H7 (cell line): ENCODE data around the gene NMNAT1. TPM values are rescaled to one million over a fixed set of nuclear protein-coding genes. Genes with fewer than 3 reads are reported as not detected.
"Not testable (repeated sequence)": the region's sequence is repeated elsewhere in the genome, so short reads cannot be mapped to it uniquely, and the experiment has no call there.

Source experiments
- DNase-seq: peaks from one replicate; pipeline ENCODE4 v3.0.0; 2012
- H3K27me3 ChIP-seq: 2 replicates; pipeline ENCODE4 v1.6.0; 2011; ENCODE audit warnings: mild to moderate bottlenecking, low read length; ENCODE audit not compliant: control insufficient read depth, insufficient read depth
- H3K36me3 ChIP-seq: replicated peaks from 2 replicates; pipeline ENCODE4 v1.5.1; 2011; ENCODE audit warnings: low read length; ENCODE audit not compliant: control insufficient read depth, insufficient read depth
- H3K4me3 ChIP-seq: 2 replicates; pipeline ENCODE4 v1.5.1; 2011; ENCODE audit warnings: low read depth, mild to moderate bottlenecking, control low read depth, low read length, moderate library complexity; ENCODE audit not compliant: insufficient read depth
- total RNA-seq: library from RNA; depleted of rRNA; stranded (reverse); fragments of >200 nt; shearing (Covaris generic); gene quantifications from 2 replicates; pipeline ENCODE4 v1.2.3, GENCODE V29; 2014

The NMNAT1 gene
- total RNA-seq, 1 experiment from 2014 or later, result 6.4 TPM

DNA sequence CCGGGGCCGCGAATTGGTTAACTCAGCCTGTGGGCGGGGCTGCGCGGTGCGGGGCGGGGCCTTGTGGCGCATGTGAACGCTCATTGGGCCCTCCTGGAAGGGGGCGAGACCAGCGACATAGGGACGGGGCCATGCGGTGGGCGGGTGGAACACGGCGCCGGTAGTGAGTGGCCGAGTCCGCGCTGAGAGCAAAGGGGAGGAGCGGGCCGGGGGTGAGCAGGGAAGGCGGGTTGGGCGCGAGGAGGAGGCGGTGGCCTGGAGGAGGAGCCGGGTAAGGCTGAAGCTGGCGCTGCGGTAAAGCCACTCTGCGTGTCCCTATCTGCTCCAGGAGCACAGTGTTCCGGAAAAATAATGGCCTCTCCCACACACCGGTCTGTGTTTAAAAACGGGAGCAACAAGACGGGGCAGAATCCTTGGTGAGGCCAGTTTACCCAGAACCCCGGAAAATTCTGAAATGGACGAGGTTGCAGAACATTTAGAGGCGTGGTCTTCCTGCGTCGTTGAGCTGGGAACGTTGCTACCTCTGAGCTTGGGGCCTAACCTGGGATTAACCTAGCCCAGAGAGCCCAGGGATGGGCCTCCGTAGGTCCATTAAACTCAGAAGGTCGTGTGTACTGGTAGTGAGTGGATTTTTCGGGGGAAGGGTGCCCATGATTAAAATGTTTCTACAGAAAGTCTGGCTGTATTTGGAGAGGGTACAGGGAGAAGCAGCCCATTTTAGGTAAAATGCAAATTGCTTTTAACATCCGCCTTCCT is 32.7 kb upstream of the NMNAT1 start:
- peak; percentile 99 for DNase-seq
- H3K27me3 ChIP-seq, result no peaks in the 10 kb centered on the region
- peak overlapping the region; percentile 82 for H3K4me3 ChIP-seq
- H3K36me3 ChIP-seq, result no peaks in the 10 kb centered on the region

DNA sequence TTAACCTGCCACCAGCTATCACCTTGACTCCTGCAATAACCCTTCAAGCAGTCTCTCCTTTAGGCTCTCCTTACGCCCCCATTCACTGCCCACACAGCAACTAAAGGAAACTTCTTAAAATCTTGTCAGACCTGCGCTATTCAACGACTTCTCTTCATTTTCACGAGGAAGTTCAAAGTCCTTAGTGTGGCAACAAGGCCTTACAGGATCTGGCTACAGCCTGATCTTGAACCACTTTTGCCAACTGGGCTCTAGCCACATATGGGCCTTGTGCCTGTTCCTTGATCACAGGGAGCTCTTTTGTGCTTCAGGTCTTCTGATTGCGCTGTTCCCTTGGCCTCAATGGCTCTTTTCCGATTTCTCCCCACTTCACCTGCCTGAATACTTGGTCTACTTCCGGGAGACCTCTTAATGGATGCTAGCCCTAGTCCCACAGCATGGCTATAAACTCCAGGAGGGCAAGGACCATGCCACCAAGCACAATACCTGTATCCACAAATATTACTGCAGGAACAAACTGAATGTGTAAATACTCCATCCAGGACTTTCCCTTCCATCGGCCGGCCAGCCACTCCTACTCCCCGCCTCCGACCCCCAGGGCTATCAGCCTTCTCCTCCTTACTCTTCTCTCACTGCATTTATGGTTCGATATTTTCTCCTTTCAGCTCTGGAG is 30.9 kb upstream of the NMNAT1 start:
- no peak for DNase-seq
- Histone ChIP-seq H3K27me3 (no peaks in the 10 kb centered on the region), H3K36me3 (no peaks in the 10 kb centered on the region), H3K4me3 (no peak overlapping the region)

DNA sequence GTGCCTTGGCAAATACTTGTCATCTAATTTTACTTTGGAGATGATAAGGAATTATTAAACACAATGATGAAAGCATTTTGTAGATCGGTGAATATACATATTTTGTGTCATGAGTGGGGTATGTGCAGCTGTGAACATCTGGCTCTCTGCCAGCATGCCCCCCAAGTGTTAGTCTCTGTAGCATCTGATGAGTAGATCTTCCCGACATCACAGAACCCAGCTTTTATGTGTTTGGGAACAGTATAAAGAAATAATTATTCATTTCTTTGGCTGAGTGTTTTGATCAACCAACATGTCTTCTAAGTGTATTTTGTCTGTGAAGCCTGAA is 28.7 kb upstream of the NMNAT1 start:
- no peak for DNase-seq
- Histone ChIP-seq H3K36me3 (no peaks in the 10 kb centered on the region), H3K4me3 (no peak overlapping the region), H3K27me3 (no peaks in the 10 kb centered on the region)

DNA sequence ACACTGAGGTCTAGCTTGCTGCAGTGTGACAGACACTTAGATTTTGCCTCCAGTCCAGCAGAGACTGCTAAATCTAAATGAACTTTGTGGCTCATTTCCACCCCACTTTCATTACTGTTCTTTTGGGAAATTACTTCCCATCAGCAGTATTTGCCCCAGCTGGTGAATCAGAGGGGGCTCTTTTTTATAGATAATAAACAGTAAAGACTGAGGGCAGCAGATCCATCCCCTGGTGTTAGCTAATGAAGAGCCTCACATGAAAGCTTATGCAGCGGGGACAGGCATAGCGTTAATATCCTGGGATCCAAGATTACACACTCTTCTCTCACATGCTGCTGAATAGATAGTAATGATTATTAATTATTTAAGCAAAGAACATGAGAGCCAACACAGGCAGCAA is 26.8 kb upstream of the NMNAT1 start:
- H3K4me3 ChIP-seq, result no peak overlapping the region

DNA sequence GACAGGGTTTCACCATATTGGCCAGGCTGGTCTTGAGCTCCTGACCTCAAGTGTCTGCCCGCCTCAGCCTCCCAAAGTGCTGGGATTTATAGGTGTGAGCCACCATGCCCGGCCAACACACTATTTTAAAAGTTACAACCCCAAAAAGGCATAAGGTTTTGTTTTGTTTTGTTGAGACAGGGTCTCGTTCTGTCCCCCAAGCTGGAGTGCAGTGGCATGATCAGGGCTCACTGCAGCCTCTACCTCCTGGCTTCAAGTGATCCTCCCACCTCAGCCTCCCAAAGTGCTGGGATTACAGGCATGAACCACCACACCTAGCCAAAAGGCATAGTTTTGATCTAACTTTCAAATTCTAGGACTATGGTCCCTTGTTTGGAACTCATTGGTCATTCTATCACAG is 25.8 kb upstream of the NMNAT1 start:
- not testable (repeated sequence) for DNase-seq, H3K27me3 ChIP-seq, H3K4me3 ChIP-seq, H3K36me3 ChIP-seq

More for the DNA sequence above, 26.8 kb upstream of the NMNAT1 start:
- no peaks in the 10 kb centered on the region for H3K27me3 ChIP-seq
- DNase-seq, result no peak
- H3K36me3 ChIP-seq, result no peaks in the 10 kb centered on the region

DNA sequence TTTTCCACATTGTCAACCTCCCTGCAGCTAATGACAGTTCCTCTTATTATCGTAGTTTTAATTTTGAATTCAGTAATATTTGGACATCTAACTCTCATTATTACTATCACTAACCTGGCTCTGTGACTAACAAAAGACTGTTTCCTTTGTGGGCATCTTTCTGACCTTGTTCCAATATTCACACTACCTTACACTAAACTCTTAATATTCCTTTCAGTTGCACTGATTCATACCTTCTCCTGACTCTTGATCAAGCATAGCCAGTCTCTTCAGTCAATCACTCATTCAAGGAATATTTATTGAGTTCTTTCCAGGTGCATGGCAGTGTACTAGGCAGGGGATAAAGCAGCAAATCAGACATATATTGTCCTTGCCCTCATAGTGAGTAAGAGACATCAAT is 25.4 kb upstream of the NMNAT1 start:
- Histone ChIP-seq H3K36me3 (no peaks in the 10 kb centered on the region), H3K27me3 (no peaks in the 10 kb centered on the region), H3K4me3 (no peak overlapping the region)
- DNase-seq, result no peak

DNA sequence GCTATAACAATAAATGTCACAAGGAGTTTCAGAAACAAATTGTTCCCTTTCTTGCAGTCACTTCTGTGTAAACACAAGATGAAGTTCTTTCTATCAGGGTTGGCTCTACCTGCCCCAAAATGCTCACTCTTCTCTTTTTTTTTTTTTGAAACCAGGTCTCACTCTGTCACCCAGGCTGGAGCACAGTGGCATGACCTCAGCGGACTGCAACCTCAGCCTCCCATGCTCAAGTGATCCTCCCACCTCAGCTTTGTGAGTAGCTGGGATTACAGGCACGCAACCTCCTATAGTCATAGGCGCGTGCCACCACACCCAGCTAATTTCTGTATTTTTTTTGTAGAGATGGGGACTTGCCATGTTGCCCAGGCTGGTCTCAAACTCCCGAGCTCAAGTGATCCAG is 22.7 kb upstream of the NMNAT1 start:
- Histone ChIP-seq H3K27me3 (no peaks in the 10 kb centered on the region), H3K36me3 (no peaks in the 10 kb centered on the region), H3K4me3 (no peak overlapping the region)
- DNase-seq, result no peak

DNA sequence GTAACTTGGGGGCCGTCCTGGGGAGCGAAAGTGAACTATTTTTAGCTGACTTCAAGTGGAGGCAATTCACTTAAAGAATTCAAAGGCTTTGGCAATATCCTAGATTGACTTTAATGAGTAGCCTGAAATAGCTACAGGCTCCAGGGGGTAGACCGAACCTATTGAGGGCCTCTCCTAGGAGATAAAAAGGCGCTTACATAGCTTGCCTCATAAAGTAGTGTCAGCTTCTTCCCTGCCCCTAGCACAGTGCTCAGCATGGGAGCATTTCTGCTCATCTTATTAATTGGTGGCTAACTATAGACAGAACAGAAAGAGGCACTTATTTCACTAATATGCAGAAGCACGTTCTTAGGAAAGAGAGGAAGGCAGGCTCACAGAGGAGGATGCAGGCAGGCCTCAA is 20.9 kb upstream of the NMNAT1 start:
- Histone ChIP-seq H3K27me3 (no peaks in the 10 kb centered on the region), H3K36me3 (no peaks in the 10 kb centered on the region), H3K4me3 (no peak overlapping the region)
- DNase-seq, result peak; percentile 54

DNA sequence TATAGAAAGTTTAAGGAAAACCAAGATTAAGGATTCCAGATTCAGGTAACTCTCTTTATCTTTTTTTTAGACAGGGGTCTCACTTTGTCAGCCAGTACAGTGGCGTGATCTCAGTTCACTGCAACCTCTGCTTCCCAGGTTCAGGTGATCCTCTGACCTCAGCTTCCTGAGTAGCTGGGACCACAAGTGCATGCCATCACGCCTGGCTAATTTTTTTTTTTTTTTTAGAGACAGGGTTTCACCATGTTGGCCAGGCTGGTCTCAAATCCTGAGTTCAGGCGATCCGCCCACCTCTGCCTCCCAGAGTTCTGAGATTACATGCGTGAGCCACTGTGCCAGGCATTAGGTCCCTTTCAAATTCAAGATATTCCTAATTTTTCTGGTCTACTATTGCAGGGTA is 16.0 kb upstream of the NMNAT1 start:
- Histone ChIP-seq H3K4me3 (no peak overlapping the region), H3K27me3 (no peaks in the 10 kb centered on the region), H3K36me3 (peaks cover 2% of the 10 kb centered on the region; the same call in 1 of the 2 replicates)
- no peak for DNase-seq

DNA sequence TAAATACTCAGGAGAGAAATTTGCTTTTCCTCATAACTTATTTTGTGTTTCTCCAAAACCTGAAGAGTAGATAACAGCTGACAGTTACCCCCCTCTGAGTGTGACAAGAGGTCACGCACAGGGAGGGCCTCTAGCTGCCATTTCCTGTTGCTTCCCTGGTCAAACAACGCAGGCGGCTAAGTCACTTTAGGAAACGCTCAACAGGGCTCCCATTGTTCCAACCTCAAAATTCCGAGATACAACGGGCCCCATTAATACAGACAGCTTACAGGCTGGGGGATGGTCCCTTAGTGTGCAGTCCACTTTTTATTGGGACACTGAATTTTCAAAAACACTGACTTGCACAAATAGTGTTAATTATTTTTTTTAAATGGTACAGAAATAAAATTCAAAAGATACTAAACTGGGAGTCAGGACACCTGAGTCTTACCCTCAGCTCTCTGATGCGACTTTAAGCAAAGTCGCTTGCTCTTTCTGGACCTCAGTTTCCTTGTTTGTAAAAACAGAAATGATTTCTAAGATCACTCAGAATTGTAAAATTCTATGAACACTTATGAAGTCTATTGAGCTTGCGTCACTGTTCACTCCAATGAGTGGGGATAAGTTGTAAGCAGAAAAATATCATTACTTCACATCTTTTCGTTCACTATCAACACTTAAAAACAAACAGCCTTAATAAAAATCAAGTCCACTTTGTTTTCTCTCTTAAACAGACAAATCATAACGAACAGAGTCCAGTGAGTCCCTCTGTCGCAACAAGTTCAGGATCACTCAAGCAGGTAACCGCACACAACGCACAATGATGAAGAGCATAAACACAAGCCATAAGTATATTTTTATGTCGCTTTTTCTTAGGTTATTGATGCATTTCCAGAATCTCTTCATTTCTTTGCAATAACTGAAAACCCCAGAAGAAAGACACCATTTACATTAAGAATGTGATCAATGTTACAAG is 13.6 kb upstream of the NMNAT1 start:
- H3K36me3 ChIP-seq, result peaks cover 2% of the 10 kb centered on the region
- no peaks in the 10 kb centered on the region for H3K27me3 ChIP-seq
- H3K4me3 ChIP-seq, result no peak overlapping the region
- DNase-seq, result peak; percentile 75

DNA sequence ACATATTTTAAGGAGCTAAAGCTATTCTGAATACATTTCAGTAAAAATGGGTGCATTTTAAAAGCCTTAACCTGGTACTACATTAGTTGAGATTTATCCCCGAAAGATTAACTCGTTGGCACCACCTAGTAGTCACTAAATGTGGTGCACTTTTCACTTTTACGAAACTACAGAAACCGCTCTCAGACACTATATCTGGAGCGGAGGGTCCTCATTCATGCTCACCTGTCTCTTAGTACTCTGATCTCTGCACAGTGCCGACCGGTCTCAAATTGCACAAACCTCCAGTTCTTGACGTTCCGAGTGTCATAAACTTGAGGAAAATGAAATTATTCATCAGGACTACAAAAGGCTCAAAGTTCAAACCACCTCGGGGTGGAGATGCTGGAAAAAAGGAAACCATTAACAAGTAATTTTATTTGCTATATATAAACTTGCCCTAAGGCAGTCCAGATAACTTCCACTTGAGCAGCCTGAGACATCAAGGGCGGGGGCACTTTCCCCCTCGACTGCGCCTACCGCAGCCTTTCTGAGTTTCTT is 806 bp upstream of the NMNAT1 start:
- Histone ChIP-seq H3K27me3 (no peaks in the 10 kb centered on the region), H3K4me3 (peak overlapping the region; percentile 63), H3K36me3 (no peaks in the 10 kb centered on the region; the same call in 1 of the 2 replicates)
- DNase-seq, result peak; percentile 75

DNA sequence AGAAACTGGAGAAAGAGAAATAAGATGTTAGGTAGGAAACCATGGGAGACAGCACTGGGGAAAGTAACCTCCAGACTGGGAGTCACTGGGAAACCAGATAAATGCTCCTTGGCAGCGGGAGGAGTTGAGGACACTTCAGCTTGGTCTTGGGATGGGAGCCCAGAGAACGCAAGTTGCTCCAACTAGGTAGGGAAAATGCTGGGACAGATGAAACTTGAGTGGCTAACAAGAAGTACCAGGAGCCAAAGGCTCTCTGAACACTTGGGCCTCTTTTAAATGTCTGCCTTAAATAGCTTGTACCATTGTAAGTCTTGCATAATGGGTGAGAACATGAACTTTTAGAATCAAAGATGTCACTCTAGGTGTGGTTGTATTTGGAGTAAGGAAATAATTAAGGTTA is 3.0 kb downstream of the NMNAT1 start:
- H3K4me3 ChIP-seq, result no peak overlapping the region
- H3K36me3 ChIP-seq, result no peaks in the 10 kb centered on the region
- DNase-seq, result no peak
- no peaks in the 10 kb centered on the region for H3K27me3 ChIP-seq

DNA sequence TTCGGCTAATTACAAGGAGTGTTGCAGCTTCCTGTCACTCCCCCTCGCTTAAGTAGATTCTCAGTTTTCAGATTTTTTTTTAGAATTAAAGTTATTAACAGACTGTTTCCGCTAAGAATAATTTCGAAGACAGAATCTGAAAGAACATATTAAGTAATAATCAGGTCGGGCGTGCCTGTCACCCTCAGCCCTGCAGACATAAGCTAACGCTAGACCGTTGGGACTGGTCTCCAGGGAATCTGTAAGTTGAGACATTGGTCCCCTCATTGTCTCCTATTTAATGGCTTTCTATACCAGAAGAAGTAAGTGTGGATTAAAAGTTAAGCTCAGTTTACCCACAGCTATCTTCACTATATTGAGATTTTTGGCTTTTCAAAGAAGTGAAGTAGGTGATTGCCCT is 14.5 kb downstream of the NMNAT1 start:
- H3K36me3 ChIP-seq, result no peaks in the 10 kb centered on the region
- DNase-seq, result no peak
- no peaks in the 10 kb centered on the region for H3K27me3 ChIP-seq
- H3K4me3 ChIP-seq, result no peak overlapping the region

DNA sequence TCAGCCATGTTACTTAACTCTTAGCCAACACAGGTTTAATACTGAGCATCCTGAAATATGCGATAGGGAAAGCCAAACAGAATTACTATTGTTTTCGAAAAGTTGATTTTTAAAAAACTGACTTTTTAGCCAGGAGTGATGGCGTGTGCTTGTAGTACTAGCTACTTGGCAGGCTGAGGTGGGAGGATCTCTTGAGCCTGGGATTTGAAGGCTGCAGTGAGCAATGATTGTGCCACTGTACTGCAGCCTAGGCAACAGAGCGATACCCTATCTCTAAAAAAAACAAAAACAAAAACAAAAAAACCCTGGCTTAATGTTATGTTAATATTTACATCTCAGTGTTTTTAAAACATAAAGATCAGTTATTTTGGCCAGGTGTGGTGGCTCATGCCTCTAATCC is 16.7 kb downstream of the NMNAT1 start:
- Histone ChIP-seq H3K27me3 (no peaks in the 10 kb centered on the region), H3K36me3 (no peaks in the 10 kb centered on the region), H3K4me3 (no peak overlapping the region)
- DNase-seq, result no peak
